ENCODE results near the gene PSMG1. TPM values are rescaled to one million over a fixed set of nuclear protein-coding genes. Genes with fewer than 3 reads are reported as not detected.
A peak's percentile ranks its signal among the peaks of the same experiment; 100 is the strongest.
"Not testable (repeated sequence)": the region's sequence is repeated elsewhere in the genome, so short reads cannot be mapped to it uniquely, and the experiment has no call there.

The PSMG1 gene
- total RNA-seq, 6 experiments from 2014 or later = 17.1 to 32.4 (median 26.0) TPM

DNA sequence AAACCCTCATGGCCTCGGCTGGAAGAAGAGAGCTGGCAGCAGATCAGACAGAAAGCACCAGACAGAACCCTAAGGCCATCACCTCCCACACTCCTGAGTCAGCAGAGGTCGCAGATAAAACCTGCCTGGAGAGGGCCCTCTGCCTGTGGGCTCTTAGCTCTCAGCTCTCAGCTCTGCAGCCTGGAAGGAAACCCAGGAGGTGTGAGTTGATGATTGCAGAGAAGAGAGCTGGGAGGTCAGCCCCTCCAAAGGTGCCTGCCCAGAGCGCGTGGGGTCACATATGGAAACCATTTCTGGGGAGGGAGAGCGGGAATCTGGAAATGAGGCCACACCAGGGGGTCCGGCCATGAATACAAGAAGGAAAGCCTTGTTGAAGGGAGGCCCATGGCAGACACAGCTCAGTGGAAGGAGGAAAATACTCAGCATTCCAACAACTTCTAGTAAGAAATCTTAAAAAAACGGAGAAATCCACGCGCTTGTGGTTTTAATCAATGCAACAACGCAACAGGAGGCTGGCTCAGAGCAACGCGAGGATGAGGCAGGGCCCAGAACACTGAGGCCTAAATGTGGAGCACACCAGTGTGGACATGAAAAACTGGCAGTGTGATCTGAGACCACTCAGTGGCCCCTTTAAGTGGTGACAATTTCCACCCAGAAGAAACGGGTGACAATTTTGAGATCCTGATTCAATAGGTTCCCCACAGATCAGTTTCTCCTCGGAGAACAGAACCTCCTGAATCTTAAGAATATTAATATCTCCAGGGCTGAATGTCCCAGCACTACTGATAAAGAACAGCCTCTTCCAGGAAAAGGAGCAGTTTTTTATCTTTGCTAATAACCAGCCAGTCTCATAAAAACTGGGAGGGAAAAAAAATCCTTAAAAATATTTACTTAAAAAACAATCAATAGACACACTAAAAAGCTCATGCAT, 45.7 kb downstream of the PSMG1 start:
- TF ChIP-seq, protein P1, sequence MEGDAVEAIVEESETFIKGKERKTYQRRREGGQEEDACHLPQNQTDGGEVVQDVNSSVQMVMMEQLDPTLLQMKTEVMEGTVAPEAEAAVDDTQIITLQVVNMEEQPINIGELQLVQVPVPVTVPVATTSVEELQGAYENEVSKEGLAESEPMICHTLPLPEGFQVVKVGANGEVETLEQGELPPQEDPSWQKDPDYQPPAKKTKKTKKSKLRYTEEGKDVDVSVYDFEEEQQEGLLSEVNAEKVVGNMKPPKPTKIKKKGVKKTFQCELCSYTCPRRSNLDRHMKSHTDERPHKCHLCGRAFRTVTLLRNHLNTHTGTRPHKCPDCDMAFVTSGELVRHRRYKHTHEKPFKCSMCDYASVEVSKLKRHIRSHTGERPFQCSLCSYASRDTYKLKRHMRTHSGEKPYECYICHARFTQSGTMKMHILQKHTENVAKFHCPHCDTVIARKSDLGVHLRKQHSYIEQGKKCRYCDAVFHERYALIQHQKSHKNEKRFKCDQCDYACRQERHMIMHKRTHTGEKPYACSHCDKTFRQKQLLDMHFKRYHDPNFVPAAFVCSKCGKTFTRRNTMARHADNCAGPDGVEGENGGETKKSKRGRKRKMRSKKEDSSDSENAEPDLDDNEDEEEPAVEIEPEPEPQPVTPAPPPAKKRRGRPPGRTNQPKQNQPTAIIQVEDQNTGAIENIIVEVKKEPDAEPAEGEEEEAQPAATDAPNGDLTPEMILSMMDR (IDR thresholded peaks at IDR 0.05) = peak in 1 of 4 donors; percentile 7
- TF ChIP-seq POLR2A (IDR thresholded peaks at IDR 0.05) = no peak
- H3K27me3 ChIP-seq = no peaks in the 10 kb centered on the region
- ATAC-seq = peak; percentile 65 to 85 (median 74)
- H3K4me3 ChIP-seq = no peak overlapping the region
- DNase-seq = peak in 1 of 3 donors; percentile 41
- H3K36me3 ChIP-seq = no peaks in the 10 kb centered on the region
- H3K27ac ChIP-seq = no peak overlapping the region
- intact Hi-C loops (cut with DNase I) = no loop called here
- no peaks in the 10 kb centered on the region for H3K9me3 ChIP-seq
- 64% methylated on average over 13 of the region's 14 CpGs for WGBS (ENCODE audit: insufficient coverage, low coverage, low lambda C conversion rate, missing lambda C conversion rate)
- H3K4me1 ChIP-seq = peaks cover 0 to 3% (median 0%) of the 10 kb centered on the region in 4 donors

DNA sequence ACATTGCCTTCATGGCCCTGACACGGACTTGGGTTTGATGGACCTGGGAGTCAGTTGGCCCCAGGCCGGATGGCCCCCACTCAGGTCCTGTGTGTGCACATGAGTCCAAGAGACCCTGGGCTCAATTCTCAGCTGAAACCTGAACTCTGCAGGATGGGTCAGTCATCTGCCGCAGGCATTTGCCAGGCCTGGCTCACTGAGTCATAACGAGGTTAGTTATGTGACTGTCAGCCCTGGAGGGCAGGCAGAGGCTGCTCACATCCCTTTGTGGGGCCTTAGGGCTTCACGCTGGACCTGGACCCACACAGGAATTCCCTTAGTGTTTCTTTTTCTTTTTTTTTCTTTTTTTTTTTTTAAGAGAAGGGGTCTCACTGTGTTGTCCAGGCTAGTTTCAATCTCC, 46.5 kb downstream of the PSMG1 start:
- no peak for TF ChIP-seq POLR2A (IDR thresholded peaks at IDR 0.05)
- TF ChIP-seq, protein P1 (IDR thresholded peaks at IDR 0.05) = no peak
- ATAC-seq = no peak
- Histone ChIP-seq H3K36me3 (no peaks in the 10 kb centered on the region), H3K9me3 (no peaks in the 10 kb centered on the region), H3K4me1 (peaks cover 0 to 3% (median 0%) of the 10 kb centered on the region in 4 donors), H3K4me3 (no peak overlapping the region), H3K27ac (no peak overlapping the region), H3K27me3 (no peaks in the 10 kb centered on the region)
- DNase-seq = no peak
- intact Hi-C loops (cut with DNase I) = no loop called here
- WGBS (ENCODE audit: insufficient coverage, low coverage, low lambda C conversion rate, missing lambda C conversion rate) = 90% methylated on average over 3 of the region's 5 CpGs

DNA sequence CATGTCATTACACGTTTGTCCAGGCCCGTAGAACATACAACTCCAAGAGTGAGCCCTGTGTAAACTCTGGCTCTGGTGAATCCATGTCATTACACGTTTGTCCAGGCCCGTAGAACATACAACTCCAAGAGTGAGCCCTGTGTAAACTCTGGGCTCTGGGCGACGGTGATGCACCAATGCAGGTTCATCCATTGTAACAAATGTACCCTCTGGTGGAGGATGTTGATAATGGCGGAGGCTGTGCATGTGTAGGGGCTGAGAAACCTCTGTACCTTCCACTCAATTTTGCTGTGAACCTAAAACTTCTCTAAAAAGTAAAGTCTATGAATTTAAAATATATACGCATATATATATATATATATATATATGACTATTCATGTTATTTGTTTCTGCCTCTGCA, 47.1 kb downstream of the PSMG1 start:
- TF ChIP-seq, protein P1 (IDR thresholded peaks at IDR 0.05) = peak; percentile 34 to 44 (median 36)
- intact Hi-C loops (cut with DNase I); H3K27me3 ChIP-seq; H3K4me1 ChIP-seq; H3K27ac ChIP-seq; H3K9me3 ChIP-seq; H3K36me3 ChIP-seq; H3K4me3 ChIP-seq: not testable (repeated sequence)
- DNase-seq (peak in 1 of 3 donors; percentile 51), ATAC-seq (peak; percentile 54 to 73 (median 68))
- WGBS (ENCODE audit: insufficient coverage, low coverage, low lambda C conversion rate, missing lambda C conversion rate) = 54% methylated on average over 4 of the region's 8 CpGs

DNA sequence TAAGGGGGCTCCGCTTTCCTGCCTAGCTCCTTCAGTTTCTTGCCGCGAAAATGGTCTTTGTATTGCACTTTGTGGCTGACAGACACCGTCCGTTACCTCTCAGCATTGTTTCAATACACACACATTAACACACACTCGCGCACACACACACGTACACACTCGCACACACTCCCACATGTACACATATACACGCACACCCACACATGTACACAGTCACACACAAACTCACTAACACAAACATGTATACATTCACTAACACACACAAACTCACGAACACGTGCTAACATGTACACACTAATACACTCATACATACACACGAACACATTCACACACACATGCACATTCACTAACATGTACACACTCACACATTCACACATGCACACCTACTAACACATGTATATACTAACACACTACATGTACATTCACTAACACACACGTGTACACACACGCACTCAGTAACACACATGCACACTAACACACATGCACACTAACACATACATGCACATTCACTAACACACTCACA, 48.9 kb downstream of the PSMG1 start:
- DNase-seq = no peak
- H3K27ac ChIP-seq = no peak overlapping the region
- WGBS (ENCODE audit: insufficient coverage, low coverage, low lambda C conversion rate, missing lambda C conversion rate) = 82% methylated on average over 15 of the region's 15 CpGs
- ATAC-seq = no peak
- H3K9me3 ChIP-seq = no peaks in the 10 kb centered on the region
- H3K36me3 ChIP-seq = no peaks in the 10 kb centered on the region
- H3K4me1 ChIP-seq = peaks cover 0 to 3% (median 0%) of the 10 kb centered on the region in 4 donors
- H3K4me3 ChIP-seq = no peak overlapping the region
- intact Hi-C loops (cut with DNase I) = loop anchor here in 1 of 2 donors (5.0 kb wide), 1 partner anchor 402 kb away; no protein-coding TSS in a partner anchor
- no peak for TF ChIP-seq POLR2A (IDR thresholded peaks at IDR 0.05)
- TF ChIP-seq, protein P1 (IDR thresholded peaks at IDR 0.05) = no peak
- no peaks in the 10 kb centered on the region for H3K27me3 ChIP-seq
